ENCODE results near the gene RLN3.

RLN3 gene

GRCh38 chr19:14054099-14054498 is 26.2 kb downstream of the RLN3 start:
- no peak for DNase-seq (ENCODE audit: low read depth in 2 of 2)

GRCh38 chr19:14054721-14055120 is 26.8 kb downstream of the RLN3 start:
- no peak for DNase-seq (ENCODE audit: low read depth in 2 of 2)

GRCh38 chr19:14055396-14055795 is 27.4 kb downstream of the RLN3 start:
- no peak for DNase-seq (ENCODE audit: low read depth in 2 of 2)

GRCh38 chr19:14056069-14056666 is 28.2 kb downstream of the RLN3 start:
- no peak for DNase-seq (ENCODE audit: low read depth in 2 of 2)

GRCh38 chr19:14056741-14057356 is 28.9 kb downstream of the RLN3 start:
- DNase-seq (ENCODE audit: low read depth in 2 of 2) = no peak

- DNase-seq (ENCODE audit: low read depth in 2 of 2) = no peak
These were observed 30.5 kb downstream of the RLN3 start for GRCh38 chr19:14058182-14059092.

- no peak for DNase-seq (ENCODE audit: low read depth in 2 of 2)
These were observed 31.1 kb downstream of the RLN3 start for GRCh38 chr19:14059093-14059480.

- no peak for DNase-seq (ENCODE audit: low read depth in 2 of 2)
These were observed 31.8 kb downstream of the RLN3 start for GRCh38 chr19:14059652-14060155.

- DNase-seq (ENCODE audit: low read depth in 2 of 2) = no peak
These were observed 33.3 kb downstream of the RLN3 start for GRCh38 chr19:14061081-14061749.

- DNase-seq (ENCODE audit: low read depth in 2 of 2) = no peak
These were observed 34.0 kb downstream of the RLN3 start, which contains the start of gene PALM3 for GRCh38 chr19:14061751-14062557. TSS of gene PALM3 (minus strand) at chr19:14062076. CDS start at chr19:14061980, 96 bp downstream.

- DNase-seq (ENCODE audit: low read depth in 2 of 2) = no peak
These were observed 34.6 kb downstream of the RLN3 start for GRCh38 chr19:14062558-14062855.

- no peak for DNase-seq (ENCODE audit: low read depth in 2 of 2)
These were observed 35.2 kb downstream of the RLN3 start for GRCh38 chr19:14063105-14063504.

- DNase-seq (ENCODE audit: low read depth in 2 of 2) = no peak
These were observed 38.2 kb downstream of the RLN3 start for GRCh38 chr19:14066134-14066533.

GRCh38 chr19:14070268-14071050 is 42.5 kb downstream of the RLN3 start:
- no peak for DNase-seq (ENCODE audit: low read depth in 2 of 2)

- no peak for DNase-seq (ENCODE audit: low read depth in 2 of 2)
These were observed 44.8 kb downstream of the RLN3 start, which contains the start of gene MISP3 for GRCh38 chr19:14072535-14073260. TSS of gene MISP3 (plus strand) at chr19:14072786. CDS start at chr19:14073310, 524 bp downstream.

- peak; percentile 22 to 31 for DNase-seq (ENCODE audit: low read depth in 2 of 2)
These were observed 45.4 kb downstream of the RLN3 start for GRCh38 chr19:14073261-14073924.

GRCh38 chr19:14073925-14074838 is 46.2 kb downstream of the RLN3 start:
- DNase-seq (ENCODE audit: low read depth in 2 of 2) = no peak

- DNase-seq (ENCODE audit: low read depth in 2 of 2) = no peak
These were observed 50.5 kb downstream of the RLN3 start for GRCh38 chr19:14078411-14078810.

Data from fibroblast of skin of left quadriceps (primary cell).